Ecto neural progenitor cell (in vitro differentiated cells): ENCODE measurements around the gene MRPL43.
"Not testable (repeated sequence)": the region's sequence is repeated elsewhere in the genome, so short reads cannot be mapped to it uniquely, and the experiment has no call there.

Experiments used
- DNase-seq: peaks from one replicate; pipeline ENCODE4 v3.0.0-alpha.2; 2018; ENCODE audit warnings: low spot score

Gene MRPL43

GRCh38 chr10:100986952-100987684 lies at the start of gene MRPL43, which contains the start of gene TWNK:
Gene MRPL43 (minus strand): TSS chr10:100987497. CDS start chr10:100987443, 54 bp downstream.
Gene TWNK (plus strand): TSS chr10:100987543. CDS start chr10:100988211, 668 bp downstream.
- peak; percentile 89 for DNase-seq

GRCh38 chr10:101036726-101037125 lies 49.4 kb upstream of the MRPL43 start:
- DNase-seq: no peak

GRCh38 chr10:101035916-101036702 lies 48.8 kb upstream of the MRPL43 start:
- DNase-seq: no peak

- no peak for DNase-seq
These were observed 48.0 kb upstream of the MRPL43 start for GRCh38 chr10:101035314-101035713.

- DNase-seq: not testable (repeated sequence)
These were observed 47.1 kb upstream of the MRPL43 start for GRCh38 chr10:101034404-101034803.

GRCh38 chr10:101033276-101033675 lies 46.0 kb upstream of the MRPL43 start:
- DNase-seq: no peak

- DNase-seq: no peak
These were observed 45.4 kb upstream of the MRPL43 start for GRCh38 chr10:101032637-101033224.

GRCh38 chr10:101031796-101032636 lies 44.7 kb upstream of the MRPL43 start:
- DNase-seq: peak; percentile 68

GRCh38 chr10:101031128-101031795 lies 44.0 kb upstream of the MRPL43 start, which contains the start of the genes PDZD7 and SFXN3:
Gene PDZD7 (minus strand): TSS chr10:101031129. CDS start chr10:101030219, 910 bp downstream.
Gene SFXN3 (plus strand): TSS chr10:101031234. CDS start chr10:101034695, 3,461 bp downstream.
- peak; percentile 93 for DNase-seq

GRCh38 chr10:101030496-101031127 lies 43.3 kb upstream of the MRPL43 start:
- no peak for DNase-seq

GRCh38 chr10:101029520-101030295 lies 42.4 kb upstream of the MRPL43 start:
- no peak for DNase-seq

- DNase-seq: no peak
These were observed 41.4 kb upstream of the MRPL43 start for GRCh38 chr10:101028446-101029337.

GRCh38 chr10:101027106-101027720 lies 39.9 kb upstream of the MRPL43 start:
- DNase-seq: no peak

- no peak for DNase-seq
These were observed 35.8 kb upstream of the MRPL43 start for GRCh38 chr10:101022967-101023705.

- no peak for DNase-seq
These were observed 34.5 kb upstream of the MRPL43 start for GRCh38 chr10:101021692-101022251.

GRCh38 chr10:101021239-101021638 lies 33.9 kb upstream of the MRPL43 start:
- no peak for DNase-seq

GRCh38 chr10:101020427-101021075 lies 33.3 kb upstream of the MRPL43 start:
- no peak for DNase-seq
